ENCODE results near the gene TMPRSS6.

TMPRSS6 gene

DNA sequence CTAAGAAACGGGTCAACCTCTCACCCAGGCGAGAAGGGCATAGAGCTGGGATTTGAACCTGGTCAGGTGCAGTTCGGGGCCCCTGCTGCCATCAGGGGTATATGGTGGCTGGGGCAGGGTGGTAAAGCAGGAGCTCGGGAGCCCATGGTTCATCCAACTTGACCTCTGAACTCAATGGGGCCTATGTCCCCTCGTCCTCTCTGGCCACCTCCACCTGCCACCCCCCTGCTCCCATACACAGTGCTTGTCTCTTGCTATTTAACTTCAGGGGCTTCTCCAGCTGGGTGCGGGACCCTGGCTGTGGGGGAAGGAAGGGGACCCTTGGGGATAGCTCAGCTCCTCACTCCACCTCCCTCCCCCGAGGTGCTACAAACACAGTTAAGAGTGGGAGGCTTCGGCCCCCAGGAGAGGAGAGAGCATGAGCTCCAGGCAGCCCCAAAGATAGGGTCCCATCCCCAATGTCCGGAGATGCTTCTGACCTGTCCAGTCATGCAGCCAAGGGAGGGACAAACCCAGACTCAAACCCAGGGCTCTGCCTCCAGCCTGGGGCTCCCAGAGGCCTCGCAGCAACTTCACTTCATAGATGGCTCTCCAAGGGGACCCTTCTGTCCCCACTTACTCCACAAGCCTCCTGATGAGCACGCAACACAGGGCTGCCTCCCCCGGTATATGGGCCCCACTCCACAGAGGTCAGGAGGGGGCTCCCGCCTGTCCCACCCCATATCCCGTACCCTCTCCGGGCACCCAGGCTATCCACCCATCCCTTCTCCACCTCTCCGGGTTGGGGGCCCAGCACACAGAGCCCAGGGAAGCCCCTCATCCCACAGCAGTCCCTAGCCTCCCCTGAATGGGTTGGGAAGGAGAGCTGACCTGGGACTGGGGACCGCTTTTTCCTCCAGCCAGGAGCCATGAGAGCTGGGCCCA, 39.5 kb upstream of the TMPRSS6 start:
- H3K9ac ChIP-seq (ENCODE audit: low read length): no peak overlapping the region
- no peaks in the 10 kb centered on the region for H4K20me1 ChIP-seq (ENCODE audit: low read depth, low read length)
- H2AFZ ChIP-seq (ENCODE audit: low read depth, low read length, severe bottlenecking): no peak overlapping the region
- no peaks in the 10 kb centered on the region for H3K9me3 ChIP-seq (ENCODE audit: insufficient read depth, low read length)
- no peaks in the 10 kb centered on the region for H3K36me3 ChIP-seq (ENCODE audit: low read length)
- H3K79me2 ChIP-seq (ENCODE audit: insufficient read depth, low read length): no peaks in the 10 kb centered on the region
- H3K4me2 ChIP-seq (ENCODE audit: low read depth, low read length, poor library complexity, severe bottlenecking): no peak overlapping the region
- no peak overlapping the region for H3K27ac ChIP-seq (ENCODE audit: low read depth, low read length)
- H3K27me3 ChIP-seq (ENCODE audit: low read length): no peaks in the 10 kb centered on the region
- no peak overlapping the region for H3K4me3 ChIP-seq (ENCODE audit: insufficient read depth, low read length, poor library complexity, severe bottlenecking)
- no peaks in the 10 kb centered on the region for H3K9me2 ChIP-seq (replicated peaks; ENCODE audit: insufficient read depth, low read length)
- no peaks in the 10 kb centered on the region for H3F3A ChIP-seq (ENCODE audit: insufficient read depth)
- TF ChIP-seq, protein P1, sequence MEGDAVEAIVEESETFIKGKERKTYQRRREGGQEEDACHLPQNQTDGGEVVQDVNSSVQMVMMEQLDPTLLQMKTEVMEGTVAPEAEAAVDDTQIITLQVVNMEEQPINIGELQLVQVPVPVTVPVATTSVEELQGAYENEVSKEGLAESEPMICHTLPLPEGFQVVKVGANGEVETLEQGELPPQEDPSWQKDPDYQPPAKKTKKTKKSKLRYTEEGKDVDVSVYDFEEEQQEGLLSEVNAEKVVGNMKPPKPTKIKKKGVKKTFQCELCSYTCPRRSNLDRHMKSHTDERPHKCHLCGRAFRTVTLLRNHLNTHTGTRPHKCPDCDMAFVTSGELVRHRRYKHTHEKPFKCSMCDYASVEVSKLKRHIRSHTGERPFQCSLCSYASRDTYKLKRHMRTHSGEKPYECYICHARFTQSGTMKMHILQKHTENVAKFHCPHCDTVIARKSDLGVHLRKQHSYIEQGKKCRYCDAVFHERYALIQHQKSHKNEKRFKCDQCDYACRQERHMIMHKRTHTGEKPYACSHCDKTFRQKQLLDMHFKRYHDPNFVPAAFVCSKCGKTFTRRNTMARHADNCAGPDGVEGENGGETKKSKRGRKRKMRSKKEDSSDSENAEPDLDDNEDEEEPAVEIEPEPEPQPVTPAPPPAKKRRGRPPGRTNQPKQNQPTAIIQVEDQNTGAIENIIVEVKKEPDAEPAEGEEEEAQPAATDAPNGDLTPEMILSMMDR (IDR thresholded peaks at IDR 0.05; ENCODE audit: insufficient read depth, low read length, poor library complexity, severe bottlenecking): no peak
- no peak for TF ChIP-seq EZH2phosphoT487 (conservative IDR thresholded peaks at IDR 0.05; ENCODE audit: low read length)

DNA sequence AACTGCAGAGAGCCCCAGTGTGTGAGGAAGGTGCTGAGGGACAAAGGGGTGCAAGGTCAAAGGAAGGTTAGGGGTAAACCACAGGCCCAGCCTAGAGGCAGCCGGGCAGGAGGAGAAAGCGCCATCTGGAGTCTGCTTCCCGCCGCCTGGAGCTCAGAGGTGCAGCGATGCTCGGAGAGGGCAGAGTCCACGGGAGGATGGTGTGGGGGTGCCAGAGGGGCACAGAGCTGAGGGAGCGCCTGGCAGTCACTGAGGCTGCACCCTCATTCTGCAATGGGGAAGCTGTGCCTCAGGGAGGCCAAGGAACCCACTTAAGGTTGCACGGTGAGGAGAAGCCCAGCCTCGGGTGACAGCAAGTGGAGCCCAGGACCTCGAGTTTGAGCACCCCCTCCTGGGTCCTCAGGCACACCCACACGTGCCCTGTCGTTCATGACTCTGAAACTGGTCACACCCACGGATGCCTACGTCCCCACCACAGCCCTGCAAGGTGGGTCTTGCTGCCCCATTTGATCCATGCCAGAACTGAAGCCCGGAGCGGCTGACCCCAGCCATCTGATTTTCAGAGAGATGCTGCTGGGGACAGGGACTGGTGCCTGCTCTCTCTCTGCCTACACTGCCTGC, 38.6 kb upstream of the TMPRSS6 start:
- Histone ChIP-seq H3K27me3 (ENCODE audit: low read length) (no peaks in the 10 kb centered on the region), H3K4me3 (ENCODE audit: insufficient read depth, low read length, poor library complexity, severe bottlenecking) (no peak overlapping the region), H3K9ac (ENCODE audit: low read length) (no peak overlapping the region), H4K20me1 (ENCODE audit: low read depth, low read length) (no peaks in the 10 kb centered on the region), H3K36me3 (ENCODE audit: low read length) (no peaks in the 10 kb centered on the region), H3K9me2 (replicated peaks; ENCODE audit: insufficient read depth, low read length) (no peaks in the 10 kb centered on the region), H3K4me2 (ENCODE audit: low read depth, low read length, poor library complexity, severe bottlenecking) (no peak overlapping the region), H2AFZ (ENCODE audit: low read depth, low read length, severe bottlenecking) (no peak overlapping the region), H3F3A (ENCODE audit: insufficient read depth) (no peaks in the 10 kb centered on the region), H3K79me2 (ENCODE audit: insufficient read depth, low read length) (no peaks in the 10 kb centered on the region), H3K27ac (ENCODE audit: low read depth, low read length) (no peak overlapping the region), H3K9me3 (ENCODE audit: insufficient read depth, low read length) (no peaks in the 10 kb centered on the region)
- TF ChIP-seq, protein P1 (IDR thresholded peaks at IDR 0.05; ENCODE audit: insufficient read depth, low read length, poor library complexity, severe bottlenecking): no peak
- TF ChIP-seq EZH2phosphoT487 (conservative IDR thresholded peaks at IDR 0.05; ENCODE audit: low read length): no peak

DNA sequence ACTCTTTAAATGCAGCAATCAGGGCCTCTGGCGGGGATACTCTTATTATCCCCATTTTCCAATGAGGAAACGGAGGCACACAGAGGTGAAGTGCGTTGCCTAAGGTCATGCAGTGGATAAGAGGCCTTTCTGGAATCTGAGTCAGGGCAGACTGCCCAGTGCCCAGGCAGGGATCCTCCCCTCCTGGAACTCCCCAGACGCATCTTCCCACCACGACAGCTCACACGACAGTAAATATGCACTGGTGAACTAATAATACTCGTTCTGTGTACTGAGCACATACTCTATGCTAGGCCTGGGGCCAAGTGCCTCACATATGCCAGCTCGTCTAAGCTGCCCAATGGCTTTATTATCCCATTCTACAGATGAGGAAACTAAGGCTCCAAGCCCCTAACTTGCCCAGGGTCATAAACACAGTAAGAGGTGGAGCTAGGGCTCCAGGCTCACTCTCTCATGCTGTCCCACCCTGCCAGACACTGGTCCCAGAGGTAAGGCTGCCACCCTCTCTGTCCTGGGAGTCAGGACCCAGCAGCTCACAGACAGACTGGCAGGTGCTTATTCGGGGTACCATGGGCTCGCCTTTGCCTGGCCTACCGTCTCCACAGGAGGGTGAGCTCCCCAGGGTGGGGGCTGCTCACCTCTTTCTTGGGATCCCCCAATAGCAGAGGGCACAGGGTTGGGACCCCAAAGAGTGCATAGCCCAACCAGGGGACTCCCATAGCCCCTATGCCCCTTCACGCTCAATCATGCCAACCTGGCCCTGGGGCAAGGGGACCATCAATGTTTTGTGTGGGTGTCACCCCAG, 37.9 kb upstream of the TMPRSS6 start:
- Histone ChIP-seq H3K9me3 (ENCODE audit: insufficient read depth, low read length) (no peaks in the 10 kb centered on the region), H3K27ac (ENCODE audit: low read depth, low read length) (no peak overlapping the region), H2AFZ (ENCODE audit: low read depth, low read length, severe bottlenecking) (no peak overlapping the region), H3K79me2 (ENCODE audit: insufficient read depth, low read length) (no peaks in the 10 kb centered on the region), H3K4me3 (ENCODE audit: insufficient read depth, low read length, poor library complexity, severe bottlenecking) (no peak overlapping the region), H3K9ac (ENCODE audit: low read length) (no peak overlapping the region), H3K27me3 (ENCODE audit: low read length) (no peaks in the 10 kb centered on the region), H3K4me2 (ENCODE audit: low read depth, low read length, poor library complexity, severe bottlenecking) (no peak overlapping the region), H3K9me2 (replicated peaks; ENCODE audit: insufficient read depth, low read length) (no peaks in the 10 kb centered on the region), H3K36me3 (ENCODE audit: low read length) (no peaks in the 10 kb centered on the region), H4K20me1 (ENCODE audit: low read depth, low read length) (no peaks in the 10 kb centered on the region), H3F3A (ENCODE audit: insufficient read depth) (no peaks in the 10 kb centered on the region)
- TF ChIP-seq EZH2phosphoT487 (conservative IDR thresholded peaks at IDR 0.05; ENCODE audit: low read length): no peak
- TF ChIP-seq, protein P1 (IDR thresholded peaks at IDR 0.05; ENCODE audit: insufficient read depth, low read length, poor library complexity, severe bottlenecking): no peak

Measured in SU-DHL-6 (cell line).